GM12878 (cell line): ENCODE results near the gene HMGCS1. TPM values are rescaled to one million over a fixed set of nuclear protein-coding genes. Genes with fewer than 3 reads are reported as not detected.
A peak's percentile ranks its signal among the peaks of the same experiment; 100 is the strongest.

Experiments
- BRCA1 ChIP-seq: IDR thresholded peaks from 2 replicates; pipeline ENCODE4 v1.6.1; 2011; ENCODE audit warnings: low read depth, low read length, improper control_type of control experiment
- E2F4 ChIP-seq: IDR thresholded peaks from 2 replicates; pipeline ENCODE4 v1.6.1; 2012; ENCODE audit warnings: low read depth, low read length, improper control_type of control experiment
- E2F8 ChIP-seq: fragments of 450-650 bp; IDR thresholded peaks from 2 replicates; pipeline ENCODE4 v1.6.1; 2018; ENCODE audit warnings: mild to moderate bottlenecking, low read depth, moderate library complexity; ENCODE audit not compliant: partially characterized antibody
- EGR1 ChIP-seq, 2 experiments: IDR thresholded peaks; 1 replicate in 1 of 2; 2 replicates in 1 of 2; pipeline ENCODE4 v1.6.1; 2011 to 2012; ENCODE audit warnings: low read depth in 2 of 2, low read length in 2 of 2, borderline replicate concordance in 1 of 2, mild to moderate bottlenecking in 1 of 2, moderate library complexity in 1 of 2
- HCFC1 ChIP-seq: fragments of 150-350 bp; IDR thresholded peaks from 2 replicates; pipeline ENCODE4 v1.6.1; 2014; ENCODE audit warnings: low read length
- HDAC2 ChIP-seq: fragments of 200-600 bp; sonication (generic); IDR thresholded peaks from 2 replicates; pipeline ENCODE4 v1.6.1; 2017
- HDAC6 ChIP-seq: fragments of 200-600 bp; sonication (generic); IDR thresholded peaks from one replicate; pipeline ENCODE4 v1.8.0; 2017; ENCODE audit warnings: antibody characterized with exemption; ENCODE audit not compliant: unreplicated experiment
- HSF1 ChIP-seq: fragments of 150-350 bp; IDR thresholded peaks from 2 replicates; pipeline ENCODE4 v1.6.1; 2014; ENCODE audit warnings: mild to moderate bottlenecking, low read depth, low read length
- LARP7 ChIP-seq: fragments of 450-650 bp; IDR thresholded peaks from 2 replicates; pipeline ENCODE4 v1.6.1; 2017; ENCODE audit warnings: mild to moderate bottlenecking
- NR2C1 ChIP-seq: fragments of 450-650 bp; IDR thresholded peaks from 2 replicates; pipeline ENCODE4 v1.6.1; 2017; ENCODE audit warnings: antibody characterized with exemption, mild to moderate bottlenecking, moderate library complexity
- NR2F1 ChIP-seq: fragments of 450-650 bp; conservative IDR thresholded peaks from 2 replicates; pipeline ENCODE4 v1.6.1; 2017; ENCODE audit warnings: mild to moderate bottlenecking
- POLR2AphosphoS5 ChIP-seq: IDR thresholded peaks from 2 replicates; pipeline ENCODE4 v1.6.1; 2011; ENCODE audit warnings: mild to moderate bottlenecking, low read length, inconsistent platforms
- RELB ChIP-seq: fragments of 450-650 bp; IDR thresholded peaks from 2 replicates; pipeline ENCODE4 v1.6.1; 2017; ENCODE audit warnings: low read depth, mild to moderate bottlenecking, moderate library complexity
- STAT3 ChIP-seq: IDR thresholded peaks from 2 replicates; pipeline ENCODE4 v1.6.1; 2011; ENCODE audit warnings: low read depth, low read length, improper control_type of control experiment
- TAF1 ChIP-seq: IDR thresholded peaks from 2 replicates; pipeline ENCODE4 v1.6.1; 2011; ENCODE audit warnings: mild to moderate bottlenecking, low read depth, low read length, borderline replicate concordance
- TCF12 ChIP-seq: IDR thresholded peaks from 2 replicates; pipeline ENCODE4 v1.6.1; 2011; ENCODE audit warnings: low read depth, mild to moderate bottlenecking, low read length
- WRNIP1 ChIP-seq: IDR thresholded peaks from 2 replicates; pipeline ENCODE4 v1.6.1; 2011; ENCODE audit warnings: low read depth, low read length, improper control_type of control experiment, borderline replicate concordance
- ZBTB11 ChIP-seq: fragments of 450-650 bp; formaldehyde crosslinking; IDR thresholded peaks from 2 replicates; pipeline ENCODE4 v1.5.0; 2022; ENCODE audit warnings: mild to moderate bottlenecking, missing genetic modification characterization
- ZNF24 ChIP-seq: fragments of 450-650 bp; IDR thresholded peaks from 2 replicates; pipeline ENCODE4 v1.6.1; 2017; ENCODE audit warnings: antibody characterized with exemption, mild to moderate bottlenecking
- polyA plus RNA-seq, 11 experiments: library from polyadenylated mRNA; depleted of rRNA in 4 of 11; unstranded in 6 of 11; stranded (reverse) in 5 of 11; fragments of >200 nt; fragmentation: Nextera tagmentation in 4 of 11; fragmentation: Illumina TruSeq in 1 of 11; extraction: Ambion mirVana in 4 of 11; extraction: Trizol in 1 of 11; gene quantifications; 1 replicate in 1 of 11; 2 replicates in 10 of 11; pipeline versions ENCODE4 v1.2.1 to v1.2.3, GENCODE V29; 2011 to 2016; ENCODE audit warnings: inconsistent platforms in 2 of 11, missing spikeins in 2 of 11, low read depth in 1 of 11
- total RNA-seq, 4 experiments: library from RNA; depleted of rRNA in 3 of 4; stranded (reverse); fragments of >200 nt in 3 of 4; fragmentation: Illumina TruSeq in 1 of 4; extraction: Trizol in 1 of 4; gene quantifications; 2 replicates each; pipeline versions ENCODE4 v1.2.1 to v1.2.3, GENCODE V29; 2013 to 2021

HMGCS1 gene
- total and polyA plus RNA-seq, 10 of the 15 experiments (the other 5 are each of a cell fraction or from before 2014, with no cell fraction given), result 24.0 to 193 (median 108) TPM

- TF ChIP-seq HSF1, result no peak
- no peak for TF ChIP-seq TAF1
- TF ChIP-seq E2F8, result no peak
- no peak for TF ChIP-seq LARP7
- TF ChIP-seq NR2C1, result no peak
- no peak for TF ChIP-seq ZNF24
- TF ChIP-seq EGR1 (IDR thresholded peaks at IDR 0.05; ENCODE audit: borderline replicate concordance in 1 of 2, low read depth in 2 of 2, low read length in 2 of 2), result no peak
- TF ChIP-seq STAT3, result no peak
- no peak for TF ChIP-seq HCFC1
- no peak for TF ChIP-seq E2F4
- no peak for TF ChIP-seq WRNIP1
- peak; percentile 68 for TF ChIP-seq RELB
- no peak for TF ChIP-seq HDAC2
- peak; percentile 48; the same call in 1 of the 2 replicates for TF ChIP-seq NR2F1
- TF ChIP-seq BRCA1, result no peak
- TF ChIP-seq POLR2AphosphoS5, result no peak
- no peak for TF ChIP-seq HDAC6
- TF ChIP-seq TCF12, result peak; percentile 88
- no peak for TF ChIP-seq ZBTB11
These were observed 67.4 kb downstream of the HMGCS1 start (continued) for GRCh38 chr5:43245724-43246385.
